Natural killer cell treated with Interleukin-12 subunit alpha and Interleukin-12 subunit beta and Interleukin-15 and Interleukin-18, amount 100 ng/mL, for 72 hours (primary cell): ENCODE data around the gene KCNK5. TPM values are rescaled to one million over a fixed set of nuclear protein-coding genes. Genes with fewer than 3 reads are reported as not detected.

Experiments
- ATAC-seq, 2 donors: fragments of 150-1000 bp; cut with Tn5 transposase in 1 of 2; sonication (Bioruptor Pico), chemical (Tn5 transposase) in 1 of 2; 2 replicates each; pipeline ENCODE4 v1.10.0; 2021
- DNase-seq: peaks from one replicate; pipeline ENCODE4 v3.0.0; 2022; ENCODE audit warnings: low spot score
- H3K27ac Mint-ChIP-seq, 2 donors: 1 replicate in 1 of 2; 2 replicates in 1 of 2; pipeline ENCODE4 v1.8.0; 2022; ENCODE audit warnings: mixed read lengths in 2 of 2, mild to moderate bottlenecking in 1 of 2, moderate library complexity in 1 of 2
- H3K27me3 Mint-ChIP-seq, 2 donors: 1 replicate in 1 of 2; 2 replicates in 1 of 2; pipeline ENCODE4 v1.8.0; 2022; ENCODE audit warnings: mixed read lengths in 2 of 2
- H3K36me3 Mint-ChIP-seq: one replicate; pipeline ENCODE4 v1.8.0; 2022; ENCODE audit warnings: mixed read lengths
- H3K4me1 Mint-ChIP-seq, 2 donors: 1 replicate in 1 of 2; 2 replicates in 1 of 2; pipeline ENCODE4 v1.8.0; 2022; ENCODE audit warnings: low read depth in 2 of 2, mixed read lengths in 2 of 2, mild to moderate bottlenecking in 1 of 2
- H3K4me3 Mint-ChIP-seq: one replicate; pipeline ENCODE4 v1.8.0; 2022; ENCODE audit warnings: mixed read lengths
- H3K9me3 Mint-ChIP-seq: 2 replicates; pipeline ENCODE4 v1.8.0; 2022; ENCODE audit warnings: mixed read lengths
- total RNA-seq, 2 donors: library from RNA; stranded (reverse); gene quantifications; one replicate each; pipeline ENCODE4 v1.2.3, GENCODE V29; 2022

Gene KCNK5
- total RNA-seq, 2 donors from 2014 or later = 2.1 to 10.9 TPM

DNA sequence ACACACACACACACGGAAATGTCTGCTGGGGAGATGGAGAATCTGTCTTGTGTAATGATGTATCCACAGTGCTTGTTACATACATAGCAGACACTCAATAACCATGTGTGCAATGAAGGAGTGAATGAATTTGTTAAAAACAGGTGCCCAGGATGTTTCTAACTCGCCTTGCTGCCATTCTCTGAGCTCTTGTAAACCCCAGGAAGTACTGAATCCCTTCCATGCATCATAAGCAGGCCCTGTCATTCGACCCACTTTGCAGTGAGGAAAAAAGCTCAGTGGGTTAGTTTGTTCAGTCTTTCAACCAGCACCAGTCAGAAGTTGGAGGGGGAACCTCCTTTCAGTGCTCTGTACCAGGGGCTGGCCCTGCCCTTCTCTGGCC, 1.4 kb upstream of the KCNK5 start:
- DNase-seq (no peak), ATAC-seq (no peak)
- no peak overlapping the region for H3K27ac Mint-ChIP-seq
- H3K4me1 Mint-ChIP-seq = peaks cover 21 to 25% of the 10 kb centered on the region in 2 donors
- H3K9me3 Mint-ChIP-seq = no peaks in the 10 kb centered on the region
- H3K36me3 Mint-ChIP-seq = no peaks in the 10 kb centered on the region
- H3K27me3 Mint-ChIP-seq = peaks cover 7 to 11% of the 10 kb centered on the region in 2 donors
- no peak overlapping the region for H3K4me3 Mint-ChIP-seq

- H3K27me3 Mint-ChIP-seq = peaks cover 7 to 11% of the 10 kb centered on the region in 2 donors
- H3K4me1 Mint-ChIP-seq = peaks cover 21 to 32% of the 10 kb centered on the region in 2 donors
- ATAC-seq (no peak), DNase-seq (peak; percentile 47)
- H3K9me3 Mint-ChIP-seq = no peaks in the 10 kb centered on the region
- H3K27ac Mint-ChIP-seq = peak overlapping the region in 1 of 2 donors; percentile 0
- H3K36me3 Mint-ChIP-seq = no peaks in the 10 kb centered on the region
- peak overlapping the region; percentile 80 for H3K4me3 Mint-ChIP-seq
These were observed 934 bp downstream of the KCNK5 start for GRCh38 chr6:39228111-39228971.

- H3K9me3 Mint-ChIP-seq = no peaks in the 10 kb centered on the region
These were observed 1.8 kb downstream of the KCNK5 start for GRCh38 chr6:39227476-39227875.

DNA sequence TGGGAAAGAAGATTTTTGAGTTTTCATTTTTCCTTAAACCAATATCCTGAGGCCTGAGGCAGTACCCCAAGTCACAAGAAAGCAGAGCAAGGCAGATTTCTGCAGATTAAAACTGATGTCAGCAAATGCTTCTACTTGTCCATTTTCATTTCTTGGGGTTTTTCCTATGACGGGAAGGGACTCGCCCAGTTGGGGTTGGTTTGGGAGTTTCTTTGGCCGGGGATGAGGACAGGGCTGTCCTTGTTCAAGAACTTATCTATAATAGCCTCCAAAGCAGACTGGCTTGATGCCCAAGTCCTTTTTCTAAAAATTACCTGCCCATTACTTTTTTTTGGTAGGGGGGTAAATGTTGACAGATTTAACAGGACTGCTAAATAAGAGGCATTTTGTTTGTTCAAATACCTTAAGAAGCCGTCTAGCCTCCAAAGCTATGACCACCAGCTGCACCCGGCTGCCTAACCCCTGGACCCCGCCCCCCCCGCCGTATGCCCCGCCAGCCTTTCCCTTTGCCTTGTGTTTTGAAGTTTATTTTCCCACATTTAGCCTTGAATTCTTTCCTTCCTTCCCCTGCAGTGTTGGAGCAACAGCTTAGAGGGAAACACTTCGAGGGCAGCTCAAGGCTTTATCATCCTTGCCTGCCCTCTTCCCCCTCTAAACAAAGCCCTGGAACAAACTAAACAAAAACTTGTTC, 2.5 kb downstream of the KCNK5 start:
- Mint-ChIP-seq H3K27me3 (peaks cover 7 to 11% of the 10 kb centered on the region in 2 donors), H3K4me1 (peaks cover 25 to 43% of the 10 kb centered on the region in 2 donors), H3K27ac (peak overlapping the region; percentile 52 to 70), H3K36me3 (no peaks in the 10 kb centered on the region), H3K4me3 (peak overlapping the region; percentile 80), H3K9me3 (no peaks in the 10 kb centered on the region)
- DNase-seq (peak; percentile 12), ATAC-seq (no peak)

More at GRCh38 chr6:39227476-39227875, 1.8 kb downstream of the KCNK5 start:
- DNase-seq = peak; percentile 31
- no peak for ATAC-seq
- H3K27me3 Mint-ChIP-seq = peaks cover 7 to 11% of the 10 kb centered on the region in 2 donors
- H3K27ac Mint-ChIP-seq = peak overlapping the region in 1 of 2 donors; percentile 0
- H3K4me1 Mint-ChIP-seq = peaks cover 21 to 39% of the 10 kb centered on the region in 2 donors
- H3K36me3 Mint-ChIP-seq = no peaks in the 10 kb centered on the region
- H3K4me3 Mint-ChIP-seq = peak overlapping the region; percentile 80

GRCh38 chr6:39225946-39226437, 3.3 kb downstream of the KCNK5 start:
- Mint-ChIP-seq H3K4me1 (peaks cover 25 to 45% of the 10 kb centered on the region in 2 donors), H3K36me3 (no peaks in the 10 kb centered on the region), H3K9me3 (no peaks in the 10 kb centered on the region), H3K4me3 (peak overlapping the region; percentile 80), H3K27me3 (peaks cover 7 to 11% of the 10 kb centered on the region in 2 donors), H3K27ac (peak overlapping the region; percentile 52 to 70)
- DNase-seq (peak; percentile 66), ATAC-seq (peak in 1 of 2 donors; percentile 41)

DNA sequence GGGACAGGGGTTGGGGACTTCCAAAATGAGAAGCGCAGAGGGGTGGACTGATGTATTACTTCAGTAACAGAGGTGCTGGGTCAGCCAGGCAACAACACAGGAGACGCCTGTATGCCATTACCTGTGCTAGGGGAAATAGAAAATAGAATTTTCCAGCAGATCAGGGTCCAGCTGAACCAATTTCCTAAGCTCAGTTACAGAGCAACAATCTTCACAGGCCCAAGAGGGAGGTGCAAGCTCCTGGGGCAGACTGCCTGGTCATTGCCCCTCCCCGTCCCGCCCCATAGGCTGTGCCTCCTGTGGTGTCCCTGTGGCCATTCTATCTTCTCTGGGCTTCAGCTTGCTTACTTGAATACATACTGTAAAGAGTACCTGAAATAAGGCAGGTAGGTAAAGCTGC, 3.7 kb downstream of the KCNK5 start:
- DNase-seq (peak; percentile 18), ATAC-seq (no peak)
- H3K27ac Mint-ChIP-seq = peak overlapping the region in 1 of 2 donors; percentile 70
- H3K4me1 Mint-ChIP-seq = peaks cover 25 to 45% of the 10 kb centered on the region in 2 donors
- peak overlapping the region; percentile 80 for H3K4me3 Mint-ChIP-seq
- H3K9me3 Mint-ChIP-seq = no peaks in the 10 kb centered on the region
- H3K36me3 Mint-ChIP-seq = no peaks in the 10 kb centered on the region
- H3K27me3 Mint-ChIP-seq = peaks cover 7 to 11% of the 10 kb centered on the region in 2 donors

- Mint-ChIP-seq H3K9me3 (no peaks in the 10 kb centered on the region), H3K4me1 (peaks cover 24 to 40% of the 10 kb centered on the region in 2 donors), H3K27ac (peak overlapping the region; percentile 34 to 70), H3K36me3 (no peaks in the 10 kb centered on the region), H3K27me3 (peaks cover 0 to 9% of the 10 kb centered on the region in 2 donors), H3K4me3 (no peak overlapping the region)
- ATAC-seq (no peak), DNase-seq (peak; percentile 40)
These were observed 4.6 kb downstream of the KCNK5 start for GRCh38 chr6:39224523-39225182.

- Mint-ChIP-seq H3K27me3 (peaks cover 0 to 9% of the 10 kb centered on the region in 2 donors), H3K9me3 (no peaks in the 10 kb centered on the region), H3K36me3 (no peaks in the 10 kb centered on the region), H3K4me1 (peaks cover 24 to 40% of the 10 kb centered on the region in 2 donors), H3K27ac (no peak overlapping the region), H3K4me3 (no peak overlapping the region)
- ATAC-seq (no peak), DNase-seq (no peak)
These were observed 5.3 kb downstream of the KCNK5 start for GRCh38 chr6:39224011-39224410.

DNA sequence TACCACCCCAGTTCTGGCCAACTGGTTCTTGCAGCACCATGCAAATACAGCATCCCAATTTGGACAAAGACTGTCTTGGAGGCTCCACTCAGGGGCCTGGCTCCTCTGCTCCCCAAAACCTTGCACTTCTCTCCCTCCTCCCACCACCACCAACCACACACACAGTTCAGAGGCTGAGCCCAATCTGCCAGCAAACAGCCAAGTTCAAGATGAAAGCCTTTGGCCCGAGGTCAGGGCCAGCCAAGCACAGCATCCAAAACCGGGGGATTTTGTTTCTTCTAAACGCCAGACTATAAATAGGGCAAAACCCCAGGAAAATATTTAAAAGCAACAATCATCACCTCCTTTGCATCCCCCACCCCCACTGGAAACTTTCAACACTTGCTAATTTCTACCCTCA, 5.7 kb downstream of the KCNK5 start:
- Mint-ChIP-seq H3K27ac (no peak overlapping the region), H3K4me1 (peaks cover 27 to 40% of the 10 kb centered on the region in 2 donors), H3K27me3 (peaks cover 0 to 9% of the 10 kb centered on the region in 2 donors), H3K9me3 (no peaks in the 10 kb centered on the region), H3K4me3 (no peak overlapping the region), H3K36me3 (no peaks in the 10 kb centered on the region)
- peak; percentile 6 for DNase-seq
- no peak for ATAC-seq

- H3K9me3 Mint-ChIP-seq = no peaks in the 10 kb centered on the region
- H3K27me3 Mint-ChIP-seq = peaks cover 0 to 9% of the 10 kb centered on the region in 2 donors
- H3K27ac Mint-ChIP-seq = no peak overlapping the region
- H3K4me3 Mint-ChIP-seq = no peak overlapping the region
- no peak for DNase-seq
- H3K36me3 Mint-ChIP-seq = no peaks in the 10 kb centered on the region
- ATAC-seq = no peak
- H3K4me1 Mint-ChIP-seq = peaks cover 27 to 40% of the 10 kb centered on the region in 2 donors
These were observed 6.2 kb downstream of the KCNK5 start for GRCh38 chr6:39223061-39223460.

- H3K9me3 Mint-ChIP-seq = no peaks in the 10 kb centered on the region
- H3K36me3 Mint-ChIP-seq = no peaks in the 10 kb centered on the region
- H3K4me1 Mint-ChIP-seq = peaks cover 18 to 33% of the 10 kb centered on the region in 2 donors
These were observed 7.3 kb downstream of the KCNK5 start for GRCh38 chr6:39221779-39222641.

GRCh38 chr6:39221115-39221514, 8.2 kb downstream of the KCNK5 start:
- Mint-ChIP-seq H3K4me1 (peaks cover 13 to 25% of the 10 kb centered on the region in 2 donors), H3K9me3 (no peaks in the 10 kb centered on the region), H3K36me3 (no peaks in the 10 kb centered on the region), H3K4me3 (no peak overlapping the region), H3K27me3 (no peaks in the 10 kb centered on the region), H3K27ac (no peak overlapping the region)
- ATAC-seq (no peak), DNase-seq (peak; percentile 59)

More at GRCh38 chr6:39221779-39222641, 7.3 kb downstream of the KCNK5 start:
- Mint-ChIP-seq H3K27ac (no peak overlapping the region), H3K27me3 (peaks cover 0 to under 1% of the 10 kb centered on the region in 2 donors), H3K4me3 (peak overlapping the region; percentile 3)
- DNase-seq (peak; percentile 13), ATAC-seq (no peak)
